PFSK-1 (cell line): Measurements from ENCODE around the gene KLK10.

Experiments used
- FOXP2 ChIP-seq: optimal IDR thresholded peaks from 2 replicates; pipeline ENCODE3; 2011; ENCODE audit warnings: borderline replicate concordance, control low read depth, inconsistent platforms; ENCODE audit not compliant: insufficient read depth; ENCODE audit errors: extremely low read length, extremely low read depth
- POLR2AphosphoS5 ChIP-seq: IDR thresholded peaks from 2 replicates; pipeline ENCODE4 v1.6.1; 2012; ENCODE audit warnings: low read depth, mild to moderate bottlenecking, control low read depth, low read length, moderate library complexity
- SIN3A ChIP-seq: IDR thresholded peaks from 2 replicates; pipeline ENCODE4 v1.6.1; 2012; ENCODE audit warnings: mild to moderate bottlenecking, low read length, moderate library complexity, borderline replicate concordance; ENCODE audit not compliant: insufficient read depth
- TAF1 ChIP-seq: IDR thresholded peaks from 2 replicates; pipeline ENCODE4 v1.6.1; 2012; ENCODE audit warnings: low read length, control low read depth, borderline replicate concordance; ENCODE audit not compliant: insufficient read depth
- TF ChIP-seq, protein P1 (sequence below), 2 experiments: IDR thresholded peaks; 2 replicates each; pipeline versions ENCODE4 v1.6.1 to v1.8.0; 2011 to 2012; ENCODE audit warnings: low read depth in 2 of 2, low read length in 2 of 2, control low read depth in 1 of 2, inconsistent platforms in 1 of 2, mild to moderate bottlenecking in 1 of 2, moderate library complexity in 1 of 2; ENCODE audit not compliant: insufficient read depth in 1 of 2

The KLK10 gene

GRCh38 chr19:50998686-50999085 lies 20.8 kb downstream of the KLK10 start:
- no peak for TF ChIP-seq SIN3A
- TF ChIP-seq, protein P1, sequence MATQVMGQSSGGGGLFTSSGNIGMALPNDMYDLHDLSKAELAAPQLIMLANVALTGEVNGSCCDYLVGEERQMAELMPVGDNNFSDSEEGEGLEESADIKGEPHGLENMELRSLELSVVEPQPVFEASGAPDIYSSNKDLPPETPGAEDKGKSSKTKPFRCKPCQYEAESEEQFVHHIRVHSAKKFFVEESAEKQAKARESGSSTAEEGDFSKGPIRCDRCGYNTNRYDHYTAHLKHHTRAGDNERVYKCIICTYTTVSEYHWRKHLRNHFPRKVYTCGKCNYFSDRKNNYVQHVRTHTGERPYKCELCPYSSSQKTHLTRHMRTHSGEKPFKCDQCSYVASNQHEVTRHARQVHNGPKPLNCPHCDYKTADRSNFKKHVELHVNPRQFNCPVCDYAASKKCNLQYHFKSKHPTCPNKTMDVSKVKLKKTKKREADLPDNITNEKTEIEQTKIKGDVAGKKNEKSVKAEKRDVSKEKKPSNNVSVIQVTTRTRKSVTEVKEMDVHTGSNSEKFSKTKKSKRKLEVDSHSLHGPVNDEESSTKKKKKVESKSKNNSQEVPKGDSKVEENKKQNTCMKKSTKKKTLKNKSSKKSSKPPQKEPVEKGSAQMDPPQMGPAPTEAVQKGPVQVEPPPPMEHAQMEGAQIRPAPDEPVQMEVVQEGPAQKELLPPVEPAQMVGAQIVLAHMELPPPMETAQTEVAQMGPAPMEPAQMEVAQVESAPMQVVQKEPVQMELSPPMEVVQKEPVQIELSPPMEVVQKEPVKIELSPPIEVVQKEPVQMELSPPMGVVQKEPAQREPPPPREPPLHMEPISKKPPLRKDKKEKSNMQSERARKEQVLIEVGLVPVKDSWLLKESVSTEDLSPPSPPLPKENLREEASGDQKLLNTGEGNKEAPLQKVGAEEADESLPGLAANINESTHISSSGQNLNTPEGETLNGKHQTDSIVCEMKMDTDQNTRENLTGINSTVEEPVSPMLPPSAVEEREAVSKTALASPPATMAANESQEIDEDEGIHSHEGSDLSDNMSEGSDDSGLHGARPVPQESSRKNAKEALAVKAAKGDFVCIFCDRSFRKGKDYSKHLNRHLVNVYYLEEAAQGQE (IDR thresholded peaks at IDR 0.05; ENCODE audit: insufficient read depth in 1 of 2, low read depth in 2 of 2, low read length in 2 of 2) = no peak
- no peak for TF ChIP-seq TAF1
- TF ChIP-seq FOXP2 = no peak
- no peak for TF ChIP-seq POLR2AphosphoS5

DNA sequence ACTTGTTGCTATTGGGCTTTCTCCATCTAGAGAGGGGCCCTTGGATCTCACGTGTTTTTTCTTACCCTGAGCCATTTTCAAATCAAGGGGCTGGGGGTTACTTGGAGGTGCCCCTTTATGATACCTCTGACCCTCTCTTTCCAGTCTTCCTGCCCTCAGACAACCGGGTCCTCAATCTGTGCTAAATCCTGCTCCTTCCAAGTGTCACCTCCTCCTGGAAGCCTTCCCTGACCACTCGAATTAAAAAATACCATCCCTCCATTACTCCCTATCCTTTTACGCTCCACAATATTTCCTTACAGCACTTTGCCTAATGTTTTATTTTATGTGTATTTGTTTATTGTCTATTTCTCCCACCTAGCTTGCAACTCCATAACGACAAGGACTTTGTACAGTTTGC lies 21.4 kb downstream of the KLK10 start:
- TF ChIP-seq POLR2AphosphoS5 = no peak

DNA sequence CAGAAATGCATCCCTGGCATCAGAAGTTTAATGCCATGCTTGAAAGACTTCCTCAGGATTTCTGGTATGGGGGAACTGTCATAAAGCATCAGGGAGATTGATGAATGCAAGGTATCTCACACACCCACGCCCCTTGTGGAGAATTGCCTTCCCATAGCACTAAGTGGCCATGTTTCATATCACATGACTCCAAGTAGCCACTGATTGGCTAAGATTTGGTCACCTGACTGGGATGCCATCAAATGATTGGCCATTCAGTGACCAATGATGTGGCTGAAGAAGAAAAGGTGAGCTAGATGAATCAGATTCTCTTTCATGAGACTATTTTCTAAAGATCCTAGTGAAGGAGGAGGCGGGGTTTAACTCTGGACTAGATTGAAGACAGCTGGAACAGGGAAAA lies 25.4 kb downstream of the KLK10 start:
- TF ChIP-seq SIN3A (no peak), TAF1 (no peak), FOXP2 (no peak), POLR2AphosphoS5 (no peak)
- TF ChIP-seq, protein P1 (IDR thresholded peaks at IDR 0.05; ENCODE audit: insufficient read depth in 1 of 2, low read depth in 2 of 2, low read length in 2 of 2) = no peak

DNA sequence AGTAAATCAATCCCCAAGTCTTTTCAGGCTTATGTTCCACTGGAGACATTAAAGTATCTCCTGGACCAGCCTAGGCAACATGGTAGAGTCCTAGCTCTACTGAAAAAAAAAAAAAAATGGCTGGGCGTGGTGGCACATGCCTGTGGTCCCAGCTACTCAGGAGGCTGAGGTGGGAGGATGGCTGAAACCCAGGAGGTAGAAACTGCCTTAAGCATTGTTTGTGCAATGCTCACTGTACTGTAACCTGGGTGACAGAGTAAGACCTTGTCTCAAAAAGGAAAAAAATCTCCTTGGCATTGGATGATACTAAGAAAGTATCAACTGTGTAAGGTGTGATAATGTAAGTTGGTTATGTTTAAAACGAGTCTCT lies 26.9 kb downstream of the KLK10 start:
- TF ChIP-seq POLR2AphosphoS5 (no peak), TAF1 (no peak)
- TF ChIP-seq, protein P1 (IDR thresholded peaks at IDR 0.05; ENCODE audit: insufficient read depth in 1 of 2, low read depth in 2 of 2, low read length in 2 of 2) = no peak

DNA sequence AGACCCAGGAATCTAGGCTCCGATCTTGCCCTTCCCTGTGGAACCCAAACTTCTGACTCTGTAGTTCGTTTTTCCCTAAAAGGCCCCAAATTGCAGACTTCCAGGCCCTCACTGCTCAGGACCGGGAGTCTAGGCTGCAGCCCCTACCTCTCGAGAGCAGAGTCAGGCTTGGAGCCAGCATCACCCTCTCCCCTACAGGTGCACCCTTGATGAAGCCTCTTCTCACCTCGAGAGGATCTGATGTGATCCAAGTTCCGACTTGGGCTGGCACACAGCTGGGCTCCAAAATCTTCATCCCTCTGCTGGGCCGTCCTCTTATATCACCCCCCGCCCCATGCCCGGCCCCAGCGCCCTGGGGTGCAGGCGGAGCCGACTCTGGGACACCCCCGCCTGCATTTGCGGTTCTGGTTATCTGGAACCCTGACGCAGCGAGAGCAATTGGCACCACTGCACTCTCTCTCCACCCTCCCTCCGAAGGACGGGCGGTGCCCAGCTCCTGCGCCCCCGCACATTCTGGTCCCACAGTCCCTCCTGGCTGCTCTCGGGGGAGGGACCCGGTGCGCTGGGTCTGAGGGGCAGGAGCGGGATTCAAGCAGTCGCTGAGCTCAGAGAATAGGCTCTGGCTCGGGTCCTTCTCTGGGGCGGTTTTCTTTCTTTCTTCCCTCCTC lies 35.8 kb downstream of the KLK10 start, which contains the start of gene KLK7:
TSS of gene KLK7 (minus strand) at position 293 of the 668 bp plus-strand sequence. CDS start 1,518 bp downstream, outside the sequence.
- TF ChIP-seq POLR2AphosphoS5 = no peak
- no peak for TF ChIP-seq TAF1
- TF ChIP-seq, protein P1 (IDR thresholded peaks at IDR 0.05; ENCODE audit: insufficient read depth in 1 of 2, low read depth in 2 of 2, low read length in 2 of 2) = no peak
